ENCODE data around the gene GPR171. TPM values are rescaled to one million over a fixed set of nuclear protein-coding genes. Genes with fewer than 3 reads are reported as not detected.
A peak's percentile ranks its signal among the peaks of the same experiment; 100 is the strongest.

Gene GPR171
- total and polyA plus RNA-seq, 2 of the 13 experiments (the other 11 are each of a cell fraction or from before 2014, with no cell fraction given): not detected

DNA sequence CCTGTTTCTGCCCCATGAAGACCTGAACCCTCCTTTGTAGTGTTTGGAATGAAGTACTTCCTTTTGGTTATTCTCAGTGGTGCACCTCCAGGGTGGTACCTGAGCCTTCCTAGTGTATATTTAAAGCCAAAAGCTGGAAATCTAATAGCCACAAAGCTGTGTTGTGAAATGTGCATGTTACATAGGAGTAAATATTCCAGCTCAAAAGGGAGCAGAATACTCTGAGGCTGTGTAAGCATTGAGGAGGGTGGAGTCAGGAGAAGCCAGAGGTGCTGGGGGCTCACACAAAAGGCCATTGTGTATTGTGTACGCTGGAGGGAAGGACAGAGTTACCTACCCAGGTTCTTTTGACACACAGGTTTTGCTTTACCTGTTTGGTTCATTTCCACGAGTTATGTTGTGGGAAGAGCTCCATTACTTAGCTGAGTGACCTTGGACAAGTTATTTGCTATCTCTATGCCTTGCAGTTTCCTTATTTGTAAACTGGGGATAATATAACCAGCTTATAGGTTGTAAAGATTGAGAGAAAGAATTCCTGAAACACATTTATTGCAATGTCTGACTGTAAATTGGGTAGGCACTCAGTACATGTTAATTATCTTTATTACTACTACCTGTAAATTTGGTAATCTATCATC is 24.7 kb downstream of the GPR171 start (continued):
- TF ChIP-seq, protein P1, sequence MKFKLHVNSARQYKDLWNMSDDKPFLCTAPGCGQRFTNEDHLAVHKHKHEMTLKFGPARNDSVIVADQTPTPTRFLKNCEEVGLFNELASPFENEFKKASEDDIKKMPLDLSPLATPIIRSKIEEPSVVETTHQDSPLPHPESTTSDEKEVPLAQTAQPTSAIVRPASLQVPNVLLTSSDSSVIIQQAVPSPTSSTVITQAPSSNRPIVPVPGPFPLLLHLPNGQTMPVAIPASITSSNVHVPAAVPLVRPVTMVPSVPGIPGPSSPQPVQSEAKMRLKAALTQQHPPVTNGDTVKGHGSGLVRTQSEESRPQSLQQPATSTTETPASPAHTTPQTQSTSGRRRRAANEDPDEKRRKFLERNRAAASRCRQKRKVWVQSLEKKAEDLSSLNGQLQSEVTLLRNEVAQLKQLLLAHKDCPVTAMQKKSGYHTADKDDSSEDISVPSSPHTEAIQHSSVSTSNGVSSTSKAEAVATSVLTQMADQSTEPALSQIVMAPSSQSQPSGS (CRISPR knock-in tag; IDR thresholded peaks at IDR 0.05): peak; percentile 40; the same call in 1 of the 2 replicates
- TF ChIP-seq FOXP1 (IDR thresholded peaks at IDR 0.05) (no peak), FOXP1 (CRISPR knock-in tag; IDR thresholded peaks at IDR 0.05) (peak; percentile 84), PHF5A (CRISPR knock-in tag; IDR thresholded peaks at IDR 0.05; ENCODE audit: low read depth, unreplicated experiment) (peak; percentile 14), MEF2D (CRISPR knock-in tag; IDR thresholded peaks at IDR 0.05) (no peak), GATAD1 (CRISPR knock-in tag; IDR thresholded peaks at IDR 0.05) (peak; percentile 51; the same call in 1 of the 2 replicates), MYNN (CRISPR knock-in tag; IDR thresholded peaks at IDR 0.05; ENCODE audit: low read depth) (no peak), TCF7 (IDR thresholded peaks at IDR 0.05; ENCODE audit: low read depth) (peak; percentile 51), ZNF549 (CRISPR knock-in tag; IDR thresholded peaks at IDR 0.05) (no peak), ZBTB42 (CRISPR knock-in tag; IDR thresholded peaks at IDR 0.05) (0 out of 2 replicates have a peak, but pooled peaks have one; percentile 45), STAG1 (CRISPR knock-in tag; IDR thresholded peaks at IDR 0.05) (0 out of 2 replicates have a peak, but pooled peaks have one; percentile 8), THYN1 (CRISPR knock-in tag; IDR thresholded peaks at IDR 0.05; ENCODE audit: borderline replicate concordance, low read depth) (no peak), FOXK2 (IDR thresholded peaks at IDR 0.05) (peak; percentile 28; the same call in 1 of the 2 replicates), ZNF543 (CRISPR knock-in tag; IDR thresholded peaks at IDR 0.05) (0 out of 2 replicates have a peak, but pooled peaks have one; percentile 39), HMGA1 (CRISPR knock-in tag; conservative IDR thresholded peaks at IDR 0.05) (no peak), FOXA1 (IDR thresholded peaks at IDR 0.05) (peak; percentile 69), FOXA1 (CRISPR knock-in tag; IDR thresholded peaks at IDR 0.05) (peak; percentile 87), SOX13 (IDR thresholded peaks at IDR 0.05) (peak; percentile 97), SOX13 (CRISPR knock-in tag; conservative IDR thresholded peaks at IDR 0.05 in 1 of 2, IDR thresholded peaks at IDR 0.05 in 1 of 2) (peak in 1 of 2 experiments; percentile 99; a peak in 2 of 4 replicates), PTBP1 (IDR thresholded peaks at IDR 0.05; ENCODE audit: low read depth, low read length, poor library complexity, severe bottlenecking) (no peak), ZBTB7B (CRISPR knock-in tag; IDR thresholded peaks at IDR 0.05) (0 out of 2 replicates have a peak, but pooled peaks have one; percentile 46), PAX8 (CRISPR knock-in tag; IDR thresholded peaks at IDR 0.05; ENCODE audit: borderline replicate concordance) (no peak), MBNL3 (CRISPR knock-in tag; conservative IDR thresholded peaks at IDR 0.05) (no peak), HOXD1 (CRISPR knock-in tag; IDR thresholded peaks at IDR 0.05) (no peak), PRMT3 (CRISPR knock-in tag; IDR thresholded peaks at IDR 0.05; ENCODE audit: borderline replicate concordance, low read depth) (no peak)
- TF ChIP-seq, protein P2, sequence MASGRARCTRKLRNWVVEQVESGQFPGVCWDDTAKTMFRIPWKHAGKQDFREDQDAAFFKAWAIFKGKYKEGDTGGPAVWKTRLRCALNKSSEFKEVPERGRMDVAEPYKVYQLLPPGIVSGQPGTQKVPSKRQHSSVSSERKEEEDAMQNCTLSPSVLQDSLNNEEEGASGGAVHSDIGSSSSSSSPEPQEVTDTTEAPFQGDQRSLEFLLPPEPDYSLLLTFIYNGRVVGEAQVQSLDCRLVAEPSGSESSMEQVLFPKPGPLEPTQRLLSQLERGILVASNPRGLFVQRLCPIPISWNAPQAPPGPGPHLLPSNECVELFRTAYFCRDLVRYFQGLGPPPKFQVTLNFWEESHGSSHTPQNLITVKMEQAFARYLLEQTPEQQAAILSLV (CRISPR knock-in tag; IDR thresholded peaks at IDR 0.05; ENCODE audit: borderline replicate concordance): no peak
- TF ChIP-seq, protein P3, sequence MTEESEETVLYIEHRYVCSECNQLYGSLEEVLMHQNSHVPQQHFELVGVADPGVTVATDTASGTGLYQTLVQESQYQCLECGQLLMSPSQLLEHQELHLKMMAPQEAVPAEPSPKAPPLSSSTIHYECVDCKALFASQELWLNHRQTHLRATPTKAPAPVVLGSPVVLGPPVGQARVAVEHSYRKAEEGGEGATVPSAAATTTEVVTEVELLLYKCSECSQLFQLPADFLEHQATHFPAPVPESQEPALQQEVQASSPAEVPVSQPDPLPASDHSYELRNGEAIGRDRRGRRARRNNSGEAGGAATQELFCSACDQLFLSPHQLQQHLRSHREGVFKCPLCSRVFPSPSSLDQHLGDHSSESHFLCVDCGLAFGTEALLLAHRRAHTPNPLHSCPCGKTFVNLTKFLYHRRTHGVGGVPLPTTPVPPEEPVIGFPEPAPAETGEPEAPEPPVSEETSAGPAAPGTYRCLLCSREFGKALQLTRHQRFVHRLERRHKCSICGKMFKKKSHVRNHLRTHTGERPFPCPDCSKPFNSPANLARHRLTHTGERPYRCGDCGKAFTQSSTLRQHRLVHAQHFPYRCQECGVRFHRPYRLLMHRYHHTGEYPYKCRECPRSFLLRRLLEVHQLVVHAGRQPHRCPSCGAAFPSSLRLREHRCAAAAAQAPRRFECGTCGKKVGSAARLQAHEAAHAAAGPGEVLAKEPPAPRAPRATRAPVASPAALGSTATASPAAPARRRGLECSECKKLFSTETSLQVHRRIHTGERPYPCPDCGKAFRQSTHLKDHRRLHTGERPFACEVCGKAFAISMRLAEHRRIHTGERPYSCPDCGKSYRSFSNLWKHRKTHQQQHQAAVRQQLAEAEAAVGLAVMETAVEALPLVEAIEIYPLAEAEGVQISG (CRISPR knock-in tag; IDR thresholded peaks at IDR 0.05): peak; percentile 21; the same call in 1 of the 2 replicates

Measured in HepG2 (cell line).